ENCODE measurements around the gene UGT1A10.

Gene UGT1A10

GRCh38 chr2:233789554-233789953, 153.3 kb downstream of the UGT1A10 start:
- DNase-seq = no peak

- DNase-seq = no peak
Observed at GRCh38 chr2:233791151-233791882, 155.1 kb downstream of the UGT1A10 start.

GRCh38 chr2:233791883-233792329, 155.7 kb downstream of the UGT1A10 start:
- no peak for DNase-seq

- DNase-seq = no peak
Observed at GRCh38 chr2:233792720-233793119, 156.5 kb downstream of the UGT1A10 start.

DNA sequence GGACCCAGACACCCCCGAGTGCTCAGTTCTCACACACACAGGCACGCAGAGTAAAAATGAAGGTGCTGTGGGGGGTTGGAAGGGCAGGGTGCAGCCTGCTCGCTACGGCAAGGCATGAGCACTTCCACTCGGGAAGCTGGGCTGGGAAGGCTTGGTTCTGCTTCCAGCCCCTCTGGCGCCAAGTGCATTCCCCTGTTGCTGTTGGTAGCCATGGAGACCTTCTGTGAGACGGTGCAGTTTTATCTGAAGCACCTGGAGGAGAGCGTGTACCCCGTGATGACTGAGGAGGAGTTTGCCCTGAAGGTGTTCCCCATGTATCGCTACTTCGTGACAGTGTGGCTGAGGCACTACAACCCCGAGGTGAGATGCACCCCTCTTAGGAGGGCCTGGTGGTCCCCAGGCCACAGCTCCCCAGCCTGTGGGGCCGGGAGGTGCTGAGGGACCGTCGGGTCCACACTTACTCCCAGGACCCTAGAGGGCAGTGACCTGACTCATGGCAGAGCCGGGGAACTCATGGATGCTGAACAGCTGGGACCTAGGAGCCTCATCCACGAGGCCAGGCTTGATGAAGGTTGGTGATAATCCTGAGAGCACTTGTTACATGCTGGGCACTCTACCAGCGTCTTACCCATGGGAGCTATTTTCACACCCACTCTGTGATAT, 157.3 kb downstream of the UGT1A10 start:
- no peak for DNase-seq

DNA sequence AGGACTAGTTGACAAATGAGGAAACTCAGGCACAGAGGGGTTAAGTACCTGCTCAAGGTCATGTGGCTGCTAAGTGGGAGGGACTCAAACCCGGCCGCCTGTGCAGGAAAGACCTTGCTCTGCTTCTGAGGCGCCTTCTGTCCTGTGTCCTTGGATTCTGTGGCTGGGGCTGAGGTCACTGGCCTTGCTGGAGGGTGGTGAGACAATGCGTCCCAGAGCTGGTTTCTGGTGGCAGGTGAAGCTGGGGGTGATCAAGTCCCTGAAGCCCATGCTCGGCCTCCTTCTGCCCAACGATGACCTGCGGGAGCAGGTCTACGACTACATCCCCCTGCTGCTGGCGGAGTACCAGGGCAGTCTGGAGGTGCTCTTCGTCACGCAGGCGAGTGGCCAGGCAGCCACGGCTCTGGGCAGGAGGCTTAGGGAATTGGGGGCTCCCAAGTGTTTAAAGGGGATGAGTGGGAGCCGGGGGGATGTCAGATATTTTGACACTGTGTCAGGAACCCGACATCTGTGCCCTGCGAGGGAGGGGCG, 157.9 kb downstream of the UGT1A10 start:
- no peak for DNase-seq

- DNase-seq = no peak
Observed at GRCh38 chr2:233795735-233796171, 159.5 kb downstream of the UGT1A10 start.

GRCh38 chr2:233796254-233796653, 160.0 kb downstream of the UGT1A10 start:
- peak; percentile 93 for DNase-seq

DNA sequence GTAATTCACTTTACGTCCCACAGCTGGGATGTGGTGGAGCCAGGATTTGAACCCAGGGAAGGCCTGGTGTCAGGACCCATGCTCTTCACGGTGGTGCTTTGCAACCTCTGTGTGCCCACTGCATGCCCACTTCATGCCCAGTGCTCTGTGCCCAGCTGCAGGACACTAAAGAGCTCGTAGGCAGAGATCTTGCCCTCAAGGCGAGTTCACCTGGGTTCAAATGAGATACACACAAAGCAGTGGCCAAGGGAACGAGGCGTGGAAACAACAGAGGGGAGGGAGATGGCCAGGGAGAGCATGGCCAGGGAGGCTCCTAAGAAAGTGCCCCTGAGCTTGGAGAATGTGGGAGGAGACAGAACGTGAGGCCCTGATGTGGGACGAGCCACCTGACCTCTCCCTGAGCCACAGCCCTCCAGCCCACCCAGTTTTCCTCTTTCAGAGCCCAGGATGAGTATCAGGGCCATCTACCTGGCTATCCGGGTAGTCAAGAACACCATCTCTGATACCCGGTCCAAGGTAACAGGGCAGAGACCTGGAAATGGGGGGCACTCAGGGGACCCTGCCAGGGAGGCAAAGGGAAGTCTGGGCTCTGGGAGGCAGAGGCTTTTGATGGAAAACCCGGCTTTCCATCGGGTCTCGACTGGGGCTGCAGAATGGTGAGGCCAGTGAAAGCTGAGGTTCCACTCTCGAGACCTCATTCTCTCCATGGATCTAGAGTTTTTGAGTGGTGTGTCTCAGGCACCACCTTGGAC, 162.3 kb downstream of the UGT1A10 start:
- DNase-seq = no peak

- DNase-seq = no peak
Observed at GRCh38 chr2:233799087-233799665, 162.9 kb downstream of the UGT1A10 start.

DNA sequence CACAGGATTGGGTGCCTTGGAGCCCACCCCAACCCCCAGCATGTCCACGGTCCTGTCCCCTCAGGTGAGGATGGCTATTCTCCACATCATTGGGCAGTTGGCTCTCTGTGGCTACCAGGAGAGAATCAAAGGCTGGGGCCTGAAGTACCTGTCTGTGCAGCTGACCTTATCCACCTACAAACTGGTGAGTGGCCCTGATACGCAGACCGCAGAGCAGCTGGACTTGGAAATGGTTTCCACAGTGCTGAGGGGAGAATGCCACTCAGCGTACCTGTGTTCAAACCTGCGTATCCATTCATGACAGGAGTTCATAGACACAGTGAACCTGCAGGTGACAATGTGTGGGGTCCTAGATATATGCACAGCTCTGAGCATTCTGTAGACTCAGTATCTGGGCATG, 163.5 kb downstream of the UGT1A10 start:
- no peak for DNase-seq

GRCh38 chr2:233800208-233800607, 164.0 kb downstream of the UGT1A10 start:
- no peak for DNase-seq

DNA sequence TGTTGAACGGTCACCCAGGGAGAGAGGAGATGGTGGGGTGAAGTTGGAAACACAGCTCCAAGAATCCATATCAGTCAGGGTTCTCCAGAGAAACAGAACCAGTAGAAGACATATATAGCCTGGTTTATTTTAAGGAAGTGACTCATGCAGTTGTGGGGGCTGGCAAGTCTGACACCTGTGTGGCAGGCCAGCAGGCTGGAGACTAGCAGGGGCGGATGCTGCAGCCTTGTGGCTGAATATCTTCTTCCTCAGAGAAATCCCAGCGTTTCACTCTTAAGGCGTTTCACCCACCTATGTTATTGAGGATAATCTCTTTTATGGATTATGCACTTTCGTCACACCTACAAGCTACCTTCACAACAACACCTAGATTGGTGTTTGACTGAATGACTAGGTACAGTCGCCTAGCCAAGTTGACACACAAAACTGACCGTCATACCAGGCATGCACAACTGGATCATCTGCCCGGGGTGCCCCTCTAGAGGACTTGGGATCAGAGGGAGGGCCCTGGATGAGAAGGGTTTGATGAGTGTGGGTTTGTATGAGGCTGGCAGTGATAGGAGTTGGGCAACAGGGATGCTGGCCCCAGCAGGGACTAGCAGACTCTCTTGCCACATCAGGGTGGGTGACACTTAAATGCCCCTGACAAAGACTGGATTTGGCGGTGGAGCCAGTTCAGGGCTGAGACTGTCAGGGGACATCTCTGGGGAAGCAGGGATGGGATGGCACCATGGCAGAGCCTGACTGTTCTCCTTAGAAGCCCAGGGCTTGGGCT, 165.3 kb downstream of the UGT1A10 start:
- no peak for DNase-seq

GRCh38 chr2:233802132-233802815, 166.0 kb downstream of the UGT1A10 start:
- no peak for DNase-seq

GRCh38 chr2:233803292-233803911, 167.2 kb downstream of the UGT1A10 start:
- DNase-seq = no peak

- DNase-seq = no peak
Observed at GRCh38 chr2:233803994-233804393, 167.7 kb downstream of the UGT1A10 start.

DNA sequence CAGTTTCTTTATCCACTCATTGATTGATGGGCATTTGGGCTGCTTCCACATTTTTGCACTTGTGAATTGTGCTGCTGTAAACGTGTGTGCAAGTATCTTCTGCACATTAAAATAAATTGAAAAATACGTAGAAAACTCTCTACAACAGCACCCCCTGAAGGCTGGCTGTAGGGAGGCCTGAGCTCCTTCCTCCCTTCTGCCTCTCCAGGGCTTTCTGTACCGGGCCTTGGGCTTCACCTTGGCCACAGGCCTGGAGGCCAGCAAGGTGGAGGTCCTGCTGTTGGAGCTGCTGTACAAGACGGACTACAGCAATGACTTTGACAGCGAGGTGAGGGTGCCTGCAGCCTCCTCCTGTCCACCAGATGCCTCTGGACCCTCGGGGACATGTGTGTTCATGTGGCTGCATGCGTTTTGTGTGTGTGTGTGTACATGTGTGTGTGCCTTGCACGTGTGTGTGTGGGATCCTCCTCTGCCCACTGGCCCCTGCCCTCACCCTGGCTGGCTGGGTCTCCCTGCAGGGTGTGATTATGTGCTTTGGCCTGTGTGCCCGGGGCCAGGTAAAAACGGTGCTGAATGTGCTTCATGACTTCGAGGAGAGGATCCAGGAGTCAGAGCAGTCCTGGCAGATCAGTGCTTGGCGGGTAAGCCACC, 171.1 kb downstream of the UGT1A10 start:
- DNase-seq = no peak

GRCh38 chr2:233807966-233808935, 172.0 kb downstream of the UGT1A10 start:
- DNase-seq = no peak

- no peak for DNase-seq
Observed at GRCh38 chr2:233810385-233810784, 174.1 kb downstream of the UGT1A10 start.
